HG02885 (cell line): ENCODE data around the gene DNAH11.
"Not testable (repeated sequence)": the region's sequence is repeated elsewhere in the genome, so short reads cannot be mapped to it uniquely, and the experiment has no call there.

Experiments
- ATAC-seq: cut with Tn5 transposase; IDR thresholded peaks from one replicate; pipeline ENCODE4 v1.9.1; 2021; ENCODE audit warnings: mild to moderate bottlenecking; ENCODE audit not compliant: unreplicated experiment, poor library complexity

DNAH11 gene

GRCh38 chr7:21700587-21700986 is 157.7 kb downstream of the DNAH11 start:
- ATAC-seq: not testable (repeated sequence)

DNA sequence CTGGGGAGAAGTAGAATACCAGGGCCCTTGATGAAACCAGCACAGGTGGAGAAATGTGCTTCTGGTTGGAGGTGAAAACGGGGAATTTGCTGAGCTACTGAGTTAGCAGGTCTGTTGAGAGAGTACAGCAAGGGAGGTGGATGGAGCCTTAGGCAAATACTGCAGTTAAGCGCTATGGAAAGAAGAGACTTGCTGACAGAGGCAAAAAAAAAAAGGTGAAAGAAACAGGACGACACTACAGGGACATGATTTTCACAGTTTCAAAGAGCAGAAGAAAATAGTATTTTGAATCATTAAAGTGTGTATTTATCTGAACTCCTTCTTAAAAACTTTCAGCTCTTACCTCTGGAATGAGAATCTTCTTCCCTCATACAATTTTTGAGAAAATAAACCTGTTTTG is 159.5 kb downstream of the DNAH11 start:
- ATAC-seq: no peak

- ATAC-seq: no peak
These were observed 161.5 kb downstream of the DNAH11 start for GRCh38 chr7:21704359-21704758.

DNA sequence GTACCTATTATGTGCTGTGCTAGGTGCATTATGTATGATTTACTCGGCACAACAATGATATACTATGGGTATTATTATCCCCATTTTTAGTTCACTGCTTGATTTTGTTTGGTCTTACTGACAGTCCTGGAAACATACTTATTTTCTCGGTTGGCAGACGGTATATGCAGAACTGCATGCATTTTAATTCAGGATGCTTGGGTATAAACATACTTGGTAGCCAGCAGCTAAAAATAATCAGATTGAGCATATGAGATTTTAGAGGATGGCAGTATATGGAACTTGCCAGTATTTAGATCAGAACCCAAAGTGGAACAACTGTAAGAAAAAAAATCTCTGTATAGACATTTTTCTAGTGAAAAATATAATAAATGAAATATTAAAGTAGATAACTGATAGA is 163.3 kb downstream of the DNAH11 start:
- no peak for ATAC-seq

- ATAC-seq: no peak
These were observed 164.7 kb downstream of the DNAH11 start for GRCh38 chr7:21707566-21707965.

DNA sequence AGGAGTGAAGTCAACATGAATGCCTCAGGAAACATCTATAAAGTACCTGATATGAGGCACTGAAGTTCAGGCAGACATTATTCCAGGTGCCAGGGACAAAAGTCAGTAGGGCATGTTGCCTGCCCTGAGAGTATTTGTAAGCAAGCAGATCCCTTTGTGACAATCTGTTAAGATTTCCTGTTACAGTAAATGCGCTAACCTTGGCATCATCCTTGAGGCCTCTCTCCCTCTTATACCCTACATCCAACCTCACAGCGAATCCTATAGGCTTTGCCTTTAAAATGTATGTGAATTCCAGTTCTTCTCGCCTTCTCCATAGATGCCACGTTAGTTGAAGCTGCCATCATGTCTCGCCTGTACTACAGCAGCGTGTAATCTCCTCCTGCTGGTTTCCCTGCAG is 165.3 kb downstream of the DNAH11 start:
- no peak for ATAC-seq

- ATAC-seq: no peak
These were observed 174.5 kb downstream of the DNAH11 start for GRCh38 chr7:21717323-21717722.

GRCh38 chr7:21718391-21718790 is 175.6 kb downstream of the DNAH11 start:
- no peak for ATAC-seq

GRCh38 chr7:21719846-21720245 is 177.0 kb downstream of the DNAH11 start:
- ATAC-seq: no peak

DNA sequence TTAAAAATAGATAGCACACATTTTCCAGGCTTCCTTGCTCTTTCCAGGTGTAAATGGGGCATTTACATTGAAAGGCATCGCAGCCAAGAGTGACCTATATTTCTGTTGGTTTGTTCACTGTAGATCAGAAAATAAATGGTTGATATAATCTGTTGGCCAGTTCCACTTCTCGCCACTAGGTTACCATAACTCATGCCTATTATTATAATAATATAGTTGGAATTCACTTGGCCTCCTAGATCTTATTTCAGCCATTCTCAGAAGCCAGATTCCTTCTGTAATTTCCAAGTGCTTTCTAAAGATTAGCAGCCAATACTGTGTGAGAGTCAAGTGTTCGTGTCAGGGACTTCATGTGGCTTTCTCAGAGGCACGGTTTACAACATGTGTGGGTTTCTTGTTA is 179.5 kb downstream of the DNAH11 start:
- no peak for ATAC-seq

DNA sequence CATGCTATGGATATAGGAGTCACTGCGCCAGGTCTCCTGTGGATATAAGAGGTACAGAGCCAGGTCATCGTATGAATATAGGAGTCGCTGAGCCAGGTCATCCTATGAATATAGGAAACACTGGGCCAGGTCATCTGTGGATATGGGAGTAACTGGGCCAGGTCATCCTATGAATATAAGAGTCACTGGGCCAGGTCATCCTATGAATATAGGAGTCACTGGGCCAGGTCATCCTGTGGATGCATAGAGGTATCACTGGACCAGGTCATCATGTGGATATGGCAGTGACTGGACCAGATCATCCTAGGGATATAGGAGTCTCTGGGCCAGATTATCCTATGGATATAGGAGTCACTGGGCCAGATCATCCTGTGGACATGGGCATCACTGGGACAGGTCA is 181.7 kb downstream of the DNAH11 start:
- no peak for ATAC-seq

DNA sequence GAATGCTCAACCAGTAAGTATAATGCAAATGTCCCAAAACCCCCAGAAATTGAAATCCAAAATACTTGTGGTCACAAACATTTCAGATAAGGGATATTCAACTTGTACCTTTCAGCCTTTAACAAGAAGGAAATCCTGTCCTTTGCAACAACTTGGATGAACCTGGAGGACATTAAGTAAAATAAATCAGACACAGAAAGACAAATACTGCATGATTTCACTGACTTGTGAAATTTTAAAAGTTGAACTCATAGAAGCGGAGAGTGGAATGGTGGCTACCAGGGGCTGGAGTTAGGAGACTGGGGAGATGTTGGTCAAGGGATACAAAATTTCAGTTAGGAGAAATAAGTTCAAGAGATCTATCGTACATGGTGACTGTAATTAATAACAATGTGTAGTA is 187.6 kb downstream of the DNAH11 start:
- no peak for ATAC-seq

- ATAC-seq: no peak
These were observed 189.1 kb downstream of the DNAH11 start for GRCh38 chr7:21731977-21732376.

DNA sequence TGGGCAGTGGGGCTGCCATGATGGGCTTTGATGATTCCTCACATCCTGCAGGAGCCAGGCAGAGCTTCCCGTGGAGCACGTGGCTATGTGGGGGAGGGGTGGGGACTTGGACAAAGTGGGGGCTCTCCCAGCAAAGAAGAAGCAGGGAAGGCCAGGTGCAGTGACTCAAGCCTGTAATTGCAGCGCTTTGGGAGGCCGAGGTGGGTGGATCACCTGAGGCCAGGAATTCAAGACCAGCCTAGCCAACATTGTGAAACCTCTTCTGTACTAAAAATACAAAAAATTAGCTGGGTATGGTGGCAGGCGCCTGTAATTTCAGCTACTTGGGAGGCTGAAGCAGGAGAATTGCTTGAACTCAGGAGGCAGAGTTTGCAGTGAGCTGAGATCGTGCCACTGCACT is 190.1 kb downstream of the DNAH11 start:
- ATAC-seq: not testable (repeated sequence)

- no peak for ATAC-seq
These were observed 191.0 kb downstream of the DNAH11 start for GRCh38 chr7:21733837-21734236.

DNA sequence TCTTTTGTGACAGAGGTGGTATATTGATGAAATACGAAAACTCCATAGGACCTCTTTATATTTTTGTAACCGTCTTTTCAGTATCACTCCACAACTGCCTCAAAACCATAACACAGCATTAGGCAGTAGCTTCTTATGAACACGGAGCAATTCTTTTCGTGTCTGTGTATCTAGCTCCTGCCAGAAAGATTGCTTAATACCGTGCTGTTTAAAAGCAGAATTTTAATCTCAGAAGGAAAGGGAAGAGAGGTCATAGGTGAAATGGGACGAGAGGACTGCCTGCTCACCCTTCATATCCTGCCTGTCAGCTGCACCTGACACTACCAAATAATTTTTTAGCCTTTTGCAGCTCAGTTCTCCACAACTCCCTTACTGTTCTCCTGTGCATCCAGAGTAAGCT is 200.7 kb downstream of the DNAH11 start:
- no peak for ATAC-seq

GRCh38 chr7:21746949-21747348 is 204.1 kb downstream of the DNAH11 start:
- ATAC-seq: no peak

GRCh38 chr7:21747806-21748205 is 205.0 kb downstream of the DNAH11 start:
- no peak for ATAC-seq

- ATAC-seq: no peak
These were observed 206.5 kb downstream of the DNAH11 start for GRCh38 chr7:21749378-21749777.

- no peak for ATAC-seq
These were observed 210.2 kb downstream of the DNAH11 start for GRCh38 chr7:21753071-21753470.

- no peak for ATAC-seq
These were observed 212.1 kb downstream of the DNAH11 start for GRCh38 chr7:21754963-21755362.

DNA sequence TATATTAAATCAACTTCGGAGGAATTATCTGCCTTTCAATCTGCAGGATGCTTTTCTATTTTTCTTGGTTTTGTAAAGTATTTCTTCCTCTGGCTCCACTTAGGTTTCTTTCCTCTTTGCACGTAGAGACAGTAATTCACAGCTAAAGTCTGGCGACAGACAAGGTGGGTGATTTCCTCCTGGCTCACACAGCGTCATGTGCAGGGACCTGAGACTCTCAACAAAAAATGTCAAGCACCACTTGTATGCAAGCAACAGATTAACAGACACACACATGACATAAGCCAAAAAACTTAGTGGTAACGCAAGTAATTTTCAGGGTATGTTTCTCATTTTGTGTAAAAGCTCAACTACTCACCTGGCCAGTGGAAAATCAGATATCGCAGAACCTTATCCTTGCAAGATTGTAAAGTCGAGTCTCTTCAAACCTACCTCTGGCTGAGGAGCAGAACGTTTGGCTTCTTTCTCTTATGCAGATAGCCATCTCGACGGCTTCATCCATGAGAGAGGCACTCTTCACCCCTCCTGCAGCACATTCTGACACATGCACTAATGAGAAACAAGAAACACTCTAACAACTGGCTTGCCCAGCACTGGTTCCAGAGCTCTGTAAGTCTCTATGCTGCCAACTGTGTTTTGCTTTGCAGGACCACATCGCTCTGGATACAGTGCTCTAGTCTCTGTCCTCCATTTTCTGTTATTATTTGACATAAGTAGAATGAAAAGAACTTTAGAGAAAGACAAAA is 214.9 kb downstream of the DNAH11 start:
- no peak for ATAC-seq

GRCh38 chr7:21758286-21758685 is 215.4 kb downstream of the DNAH11 start:
- ATAC-seq: no peak
